ENCODE measurements around the gene SH2D3C. TPM values are rescaled to one million over a fixed set of nuclear protein-coding genes. Genes with fewer than 3 reads are reported as not detected.

SH2D3C gene
- total and polyA plus RNA-seq, 2 of the 4 experiments (the other 2 are of a cell fraction) = under 0.01 to 0.24 TPM

DNA sequence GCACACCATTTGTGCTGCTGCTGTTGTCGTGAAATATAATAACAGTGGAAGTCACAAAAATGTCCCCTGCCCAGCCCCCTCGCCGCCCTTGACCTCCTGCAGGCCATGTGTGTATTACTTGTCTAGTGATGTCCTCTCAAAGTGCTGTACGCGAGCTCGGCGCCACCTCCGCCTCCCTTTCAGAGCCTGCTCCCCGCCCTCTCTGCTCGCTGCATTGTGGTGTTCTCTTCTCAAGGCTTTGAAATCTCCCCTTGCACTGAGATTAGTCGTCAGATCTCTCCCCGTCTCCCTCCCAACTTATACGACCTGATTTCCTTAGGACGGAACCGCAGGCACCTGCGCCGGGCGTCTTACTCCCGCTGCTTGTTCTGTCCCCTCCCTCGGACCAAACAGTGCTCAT lies 86.4 kb downstream of the SH2D3C start:
- Histone ChIP-seq H4K8ac (ENCODE audit: low read depth in 2 of 2, low read length in 2 of 2) (no peak overlapping the region), H2BK120ac (ENCODE audit: low read depth, low read length) (no peak overlapping the region), H2AK5ac (ENCODE audit: low read depth, low read length) (no peak overlapping the region), H4K5ac (ENCODE audit: low read depth, low read length) (no peak overlapping the region), H3K9ac (ENCODE audit: low read depth, low read length) (no peak overlapping the region), H3K23ac (ENCODE audit: low read depth, low read length) (no peak overlapping the region), H3K4me3 (ENCODE audit: insufficient read depth, low read depth, low read length) (no peak overlapping the region), H2AFZ (replicated peaks; ENCODE audit: low read length, poor library complexity) (no peak overlapping the region), H2BK15ac (ENCODE audit: low read depth, low read length) (no peak overlapping the region), H3K18ac (ENCODE audit: low read depth, low read length) (no peak overlapping the region), H3K27ac (ENCODE audit: insufficient read depth, low read length) (no peak overlapping the region), H2BK5ac (ENCODE audit: low read depth, low read length, poor library complexity, severe bottlenecking) (no peak overlapping the region), H4K91ac (ENCODE audit: insufficient read depth, low read depth, low read length) (no peak overlapping the region), H3K9me3 (ENCODE audit: control insufficient read depth, insufficient read depth, low read length) (no peaks in the 10 kb centered on the region), H3K56ac (ENCODE audit: extremely low read depth, insufficient read depth, low read length) (no peak overlapping the region), H4K20me1 (ENCODE audit: insufficient read depth, low read length) (no peaks in the 10 kb centered on the region), H3K4me2 (ENCODE audit: low read depth, low read length) (no peak overlapping the region), H3K14ac (replicated peaks; ENCODE audit: low read depth, low read length) (no peak overlapping the region), H3K36me3 (ENCODE audit: control insufficient read depth, insufficient read depth, low read length) (peaks cover 33% of the 10 kb centered on the region), H3K79me1 (ENCODE audit: low read depth in 1 of 2, low read length in 2 of 2) (no peaks in the 10 kb centered on the region), H2AK9ac (replicated peaks; ENCODE audit: low read depth, low read length, poor library complexity) (no peak overlapping the region), H2BK20ac (ENCODE audit: low read depth, low read length) (no peak overlapping the region), H3K27me3 (ENCODE audit: control insufficient read depth, insufficient read depth, low read length) (no peaks in the 10 kb centered on the region), H3K4ac (ENCODE audit: low read depth, low read length) (no peak overlapping the region), H3K4me1 (ENCODE audit: control insufficient read depth, insufficient read depth, low read length) (no peaks in the 10 kb centered on the region), H3K9me1 (ENCODE audit: insufficient read depth, low read length) (peaks cover 6% of the 10 kb centered on the region; the same call in 1 of the 2 replicates)
- 91% methylated on average over 9 of the region's 20 CpGs; no CpG with 5 or more reads in 1 of the 2 experiments for WGBS, 2 experiments (ENCODE audit: extremely low coverage in 2 of 2, insufficient read length in 1 of 2)
- DNase-seq = no peak
- no peak for TF ChIP-seq MAFK (IDR thresholded peaks at IDR 0.05; ENCODE audit: low read depth, low read length)
- TF ChIP-seq, protein P1, sequence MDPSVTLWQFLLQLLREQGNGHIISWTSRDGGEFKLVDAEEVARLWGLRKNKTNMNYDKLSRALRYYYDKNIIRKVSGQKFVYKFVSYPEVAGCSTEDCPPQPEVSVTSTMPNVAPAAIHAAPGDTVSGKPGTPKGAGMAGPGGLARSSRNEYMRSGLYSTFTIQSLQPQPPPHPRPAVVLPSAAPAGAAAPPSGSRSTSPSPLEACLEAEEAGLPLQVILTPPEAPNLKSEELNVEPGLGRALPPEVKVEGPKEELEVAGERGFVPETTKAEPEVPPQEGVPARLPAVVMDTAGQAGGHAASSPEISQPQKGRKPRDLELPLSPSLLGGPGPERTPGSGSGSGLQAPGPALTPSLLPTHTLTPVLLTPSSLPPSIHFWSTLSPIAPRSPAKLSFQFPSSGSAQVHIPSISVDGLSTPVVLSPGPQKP (IDR thresholded peaks at IDR 0.05; ENCODE audit: borderline replicate concordance, low read depth, low read length) = no peak
- no peak for TF ChIP-seq RFX5 (IDR thresholded peaks at IDR 0.05; ENCODE audit: low read depth, low read length)
- no peak for TF ChIP-seq NFE2L2 (IDR thresholded peaks at IDR 0.05; ENCODE audit: low read depth, low read length)
- TF ChIP-seq POLR2A (IDR thresholded peaks at IDR 0.05; ENCODE audit: low read depth, low read length) = no peak
- TF ChIP-seq BHLHE40 (IDR thresholded peaks at IDR 0.05; ENCODE audit: low read depth, low read length) = no peak
- no peak for TF ChIP-seq SMC3 (IDR thresholded peaks at IDR 0.05; ENCODE audit: low read depth, low read length)
- TF ChIP-seq, protein P2, sequence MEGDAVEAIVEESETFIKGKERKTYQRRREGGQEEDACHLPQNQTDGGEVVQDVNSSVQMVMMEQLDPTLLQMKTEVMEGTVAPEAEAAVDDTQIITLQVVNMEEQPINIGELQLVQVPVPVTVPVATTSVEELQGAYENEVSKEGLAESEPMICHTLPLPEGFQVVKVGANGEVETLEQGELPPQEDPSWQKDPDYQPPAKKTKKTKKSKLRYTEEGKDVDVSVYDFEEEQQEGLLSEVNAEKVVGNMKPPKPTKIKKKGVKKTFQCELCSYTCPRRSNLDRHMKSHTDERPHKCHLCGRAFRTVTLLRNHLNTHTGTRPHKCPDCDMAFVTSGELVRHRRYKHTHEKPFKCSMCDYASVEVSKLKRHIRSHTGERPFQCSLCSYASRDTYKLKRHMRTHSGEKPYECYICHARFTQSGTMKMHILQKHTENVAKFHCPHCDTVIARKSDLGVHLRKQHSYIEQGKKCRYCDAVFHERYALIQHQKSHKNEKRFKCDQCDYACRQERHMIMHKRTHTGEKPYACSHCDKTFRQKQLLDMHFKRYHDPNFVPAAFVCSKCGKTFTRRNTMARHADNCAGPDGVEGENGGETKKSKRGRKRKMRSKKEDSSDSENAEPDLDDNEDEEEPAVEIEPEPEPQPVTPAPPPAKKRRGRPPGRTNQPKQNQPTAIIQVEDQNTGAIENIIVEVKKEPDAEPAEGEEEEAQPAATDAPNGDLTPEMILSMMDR (conservative IDR thresholded peaks at IDR 0.05; ENCODE audit: low read depth, low read length) = no peak
- no peak for TF ChIP-seq CEBPB (IDR thresholded peaks at IDR 0.05; ENCODE audit: low read depth, low read length)
- no peak for TF ChIP-seq MAZ (IDR thresholded peaks at IDR 0.05; ENCODE audit: borderline replicate concordance, low read depth, low read length)
- TF ChIP-seq, protein P3, sequence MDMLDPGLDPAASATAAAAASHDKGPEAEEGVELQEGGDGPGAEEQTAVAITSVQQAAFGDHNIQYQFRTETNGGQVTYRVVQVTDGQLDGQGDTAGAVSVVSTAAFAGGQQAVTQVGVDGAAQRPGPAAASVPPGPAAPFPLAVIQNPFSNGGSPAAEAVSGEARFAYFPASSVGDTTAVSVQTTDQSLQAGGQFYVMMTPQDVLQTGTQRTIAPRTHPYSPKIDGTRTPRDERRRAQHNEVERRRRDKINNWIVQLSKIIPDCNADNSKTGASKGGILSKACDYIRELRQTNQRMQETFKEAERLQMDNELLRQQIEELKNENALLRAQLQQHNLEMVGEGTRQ (IDR thresholded peaks at IDR 0.05; ENCODE audit: low read depth, low read length) = no peak
- TF ChIP-seq RCOR1 (IDR thresholded peaks at IDR 0.05; ENCODE audit: insufficient replicate concordance, low read length) = no peak
- no peak for TF ChIP-seq CHD1 (IDR thresholded peaks at IDR 0.05; ENCODE audit: low read depth, low read length)
- TF ChIP-seq MXI1 (IDR thresholded peaks at IDR 0.05; ENCODE audit: borderline replicate concordance, low read depth, low read length) = no peak
- TF ChIP-seq FOS (IDR thresholded peaks at IDR 0.05; ENCODE audit: low read depth, low read length) = no peak
- ATAC-seq (ENCODE audit: low read depth) = no peak
- intact Hi-C loops (cut with micrococcal nuclease) (no loop called here), in situ Hi-C loops (cut with MboI; ENCODE audit: low sequenced_read_pairs) (no loop called here), dilution Hi-C loops (cut with HindIII; ENCODE audit: low sequenced_read_pairs, unreplicated experiment) (no loop called here)
- CTCF ChIA-PET = no interaction called here
- BruUV-seq (replicated peaks) = no TSS peak
- POLR2A ChIA-PET (ENCODE audit: unreplicated experiment) = no interaction called here

All from IMR-90 (cell line).